Naive thymus-derived CD4-positive, alpha-beta T cell (primary cell): Measurements from ENCODE around the gene GIGYF2. TPM values are rescaled to one million over a fixed set of nuclear protein-coding genes. Genes with fewer than 3 reads are reported as not detected.

ENCODE experiments used
- ATAC-seq: fragments of 150-1000 bp; cut with Tn5 transposase; 2 replicates; pipeline ENCODE4 v1.10.0; 2021; ENCODE audit warnings: mild to moderate bottlenecking, moderate library complexity
- CTCF ChIA-PET: fragments of 350-600 bp; sonication (Branson Sonifier 250); formaldehyde crosslinking; loops from one replicate; lab custom pipeline; 2021; ENCODE audit warnings: antibody characterized with exemption; lab: Charles Lee
- POLR2A ChIA-PET: fragments of 350-600 bp; sonication (Branson Sonifier 250); formaldehyde crosslinking; loops from one replicate; lab custom pipeline; 2021; ENCODE audit warnings: antibody characterized with exemption, inconsistent platforms; lab: Charles Lee
- DNase-seq, 9 donors: peaks; one replicate each; pipeline versions ENCODE4 v3.0.0 to v3.0.0-alpha.2; 2020 to 2022; ENCODE audit warnings: mixed read lengths in 1 of 9
- H3K27ac ChIP-seq: one replicate; pipeline ENCODE4 v1.7.0; 2013; ENCODE audit warnings: mild to moderate bottlenecking, low read depth, low read length, moderate library complexity
- H3K27me3 ChIP-seq, 2 donors: one replicate each; pipeline ENCODE4 v1.7.0; 2013; ENCODE audit warnings: low read length in 2 of 2, mild to moderate bottlenecking in 2 of 2, moderate library complexity in 2 of 2; ENCODE audit not compliant: control insufficient read depth in 2 of 2, insufficient read depth in 2 of 2
- H3K36me3 ChIP-seq, 3 experiments: 1 replicate in 2 of 3; 2 replicates in 1 of 3; pipeline ENCODE4 v1.7.0; 2013; ENCODE audit warnings: low read length in 3 of 3, mild to moderate bottlenecking in 3 of 3, moderate library complexity in 1 of 3; ENCODE audit not compliant: insufficient read depth in 3 of 3, control insufficient read depth in 2 of 3
- H3K4me1 ChIP-seq, 2 donors: one replicate each; pipeline ENCODE4 v1.7.0; 2013; ENCODE audit warnings: low read length in 2 of 2, mild to moderate bottlenecking in 2 of 2, moderate library complexity in 1 of 2; ENCODE audit not compliant: control insufficient read depth in 2 of 2, insufficient read depth in 2 of 2
- H3K4me3 ChIP-seq: 2 replicates; pipeline ENCODE4 v1.7.0; 2013; ENCODE audit warnings: mild to moderate bottlenecking, low read length
- H3K9me3 ChIP-seq, 3 experiments: 1 replicate in 2 of 3; 2 replicates in 1 of 3; pipeline ENCODE4 v1.7.0; 2013; ENCODE audit warnings: low read length in 3 of 3; ENCODE audit not compliant: control insufficient read depth in 2 of 3
- H3K27ac Mint-ChIP-seq, 9 donors: one replicate each; pipeline ENCODE4 v1.8.0; 2020 to 2022; ENCODE audit warnings: mixed read lengths in 9 of 9, mild to moderate bottlenecking in 8 of 9, moderate library complexity in 5 of 9, inconsistent platforms in 2 of 9
- H3K27me3 Mint-ChIP-seq, 5 donors: one replicate each; pipeline ENCODE4 v1.8.0; 2021 to 2022; ENCODE audit warnings: mixed read lengths in 5 of 5, mild to moderate bottlenecking in 1 of 5
- H3K36me3 Mint-ChIP-seq, 5 donors: one replicate each; pipeline ENCODE4 v1.8.0; 2020 to 2022; ENCODE audit warnings: mixed read lengths in 5 of 5, mild to moderate bottlenecking in 3 of 5, inconsistent platforms in 1 of 5
- H3K4me1 Mint-ChIP-seq, 7 donors: one replicate each; pipeline ENCODE4 v1.8.0; 2020 to 2022; ENCODE audit warnings: mixed read lengths in 7 of 7, mild to moderate bottlenecking in 3 of 7, inconsistent platforms in 1 of 7
- H3K4me3 Mint-ChIP-seq, 10 donors: one replicate each; pipeline ENCODE4 v1.8.0; 2020 to 2022; ENCODE audit warnings: mild to moderate bottlenecking in 10 of 10, mixed read lengths in 10 of 10, moderate library complexity in 6 of 10, inconsistent platforms in 2 of 10
- H3K9me3 Mint-ChIP-seq, 11 donors: one replicate each; pipeline ENCODE4 v1.8.0; 2020 to 2022; ENCODE audit warnings: mixed read lengths in 11 of 11, mild to moderate bottlenecking in 4 of 11, inconsistent platforms in 1 of 11, moderate library complexity in 1 of 11
- intact Hi-C, 2 donors: fragments of 100-400 bp; cut with micrococcal nuclease; formaldehyde crosslinking; loops; one replicate each; pipeline ENCODE4 v1.15.1; 2023
- polyA plus RNA-seq, 2 donors: library from polyadenylated mRNA; unstranded; fragments of 300-500 nt; fragmentation: Illumina TruSeq; gene quantifications; one replicate each; pipeline ENCODE4 v1.2.3, GENCODE V29; 2021
- total RNA-seq, 6 experiments: library from RNA in 5 of 6; stranded (reverse) in 5 of 6; gene quantifications; 1 replicate in 5 of 6; 2 replicates in 1 of 6; pipeline ENCODE4 v1.2.3 and lab custom pipeline; 2021 to 2026

Gene GIGYF2
- total and polyA plus RNA-seq, 7 experiments from 2014 or later, result 25.3 to 82.8 (median 72.3) TPM

DNA sequence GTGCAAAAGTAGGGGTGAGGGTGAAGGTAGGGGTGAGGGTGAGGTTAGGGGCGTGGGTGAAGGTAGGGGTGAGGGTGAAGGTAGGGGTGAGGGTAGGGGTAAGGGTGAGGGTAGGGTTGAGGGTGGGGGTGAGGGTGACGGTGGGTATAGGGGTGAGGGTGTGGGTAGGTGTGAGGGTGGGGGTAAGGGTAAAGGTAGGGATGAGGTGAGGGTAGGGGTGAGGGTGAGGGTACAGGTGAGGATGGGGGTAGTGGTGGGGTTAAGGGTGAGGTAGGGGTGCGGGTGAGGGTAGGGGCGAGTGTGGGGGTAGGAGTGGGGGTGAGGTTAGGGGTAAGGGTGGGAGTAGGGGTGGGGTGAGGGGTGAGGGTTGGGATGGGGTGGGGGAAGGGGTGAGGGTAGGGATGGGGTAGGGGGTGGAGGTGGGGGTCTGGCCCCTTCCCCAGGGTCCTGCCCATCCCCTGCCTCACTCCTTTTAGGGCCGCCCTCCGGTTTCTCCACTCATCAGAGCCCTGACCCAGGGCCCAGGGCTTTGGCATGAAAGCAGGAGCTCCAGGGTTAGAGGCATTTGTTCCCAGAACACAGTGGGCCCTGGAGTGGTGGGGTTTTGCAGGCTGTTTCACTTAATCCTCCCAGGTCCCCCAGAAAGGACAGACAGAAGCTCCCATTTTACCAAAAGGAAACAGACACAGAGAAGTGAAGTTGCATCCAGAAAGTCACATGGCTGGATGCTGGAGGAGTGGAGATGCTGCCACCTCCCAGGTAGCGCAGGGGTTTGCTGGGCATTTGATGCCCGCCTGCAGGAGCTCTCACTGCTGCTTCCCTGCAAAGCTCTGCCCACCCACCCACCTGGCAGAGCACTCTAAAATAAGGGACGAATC is 199.8 kb downstream of the GIGYF2 start:
- H3K27me3 ChIP-seq, result no peaks in the 10 kb centered on the region
- H3K27me3 Mint-ChIP-seq, result peaks cover 0 to 11% (median 8%) of the 10 kb centered on the region in 5 donors
- no peak overlapping the region for H3K27ac Mint-ChIP-seq

DNA sequence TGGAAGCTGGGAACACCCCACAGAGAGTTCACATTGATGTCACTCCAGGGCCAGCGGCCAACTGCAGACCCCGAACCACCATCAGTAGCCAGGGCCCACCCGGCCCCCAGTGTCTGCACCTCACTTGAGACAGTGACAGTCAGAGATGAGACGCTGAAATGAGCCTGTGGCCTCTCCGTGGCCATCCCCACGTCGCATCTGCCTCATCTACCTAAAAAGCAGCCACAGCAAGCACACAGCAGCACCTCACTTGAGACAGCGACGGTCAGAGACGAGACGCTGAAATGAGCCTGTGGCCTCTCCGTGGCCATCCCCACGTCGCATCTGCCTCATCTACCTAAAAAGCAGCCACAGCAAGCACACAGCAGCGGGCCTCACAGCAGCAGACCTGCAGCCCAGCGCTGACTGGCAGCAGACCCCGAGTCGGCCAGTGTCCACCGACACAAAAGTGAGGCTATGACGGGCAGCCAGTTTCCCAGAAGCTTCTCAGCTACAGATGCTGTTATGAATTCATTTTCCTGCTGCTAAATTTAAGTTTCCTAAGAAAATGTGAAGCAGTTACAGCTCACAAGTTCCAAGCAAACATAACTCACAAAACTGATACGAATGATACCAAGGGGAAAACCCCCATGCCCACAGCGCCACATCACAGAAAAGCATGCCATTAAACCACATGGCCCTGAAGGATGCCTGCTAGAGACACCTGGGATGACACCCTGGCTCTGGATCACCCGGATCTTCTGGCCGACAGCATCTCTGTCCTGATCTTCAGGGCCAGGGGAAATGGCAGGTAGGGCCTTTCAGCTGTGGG is 200.7 kb downstream of the GIGYF2 start:
- ChIA-PET CTCF (no interaction called here), POLR2A (interaction anchor here (0.6 kb wide), 1 partner anchor 162 kb away, joined by 3 read pairs; the partner anchor contains the start of gene INPP5D)
- DNase-seq (peak in 1 of 9 donors; percentile 42), ATAC-seq (no peak)
- no peaks in the 10 kb centered on the region for H3K36me3 ChIP-seq
- no peaks in the 10 kb centered on the region for H3K9me3 ChIP-seq
- H3K4me3 ChIP-seq, result no peak overlapping the region
- no peaks in the 10 kb centered on the region for H3K4me1 ChIP-seq
- Mint-ChIP-seq H3K27ac (no peak overlapping the region), H3K4me3 (no peak overlapping the region), H3K36me3 (no peaks in the 10 kb centered on the region), H3K9me3 (no peaks in the 10 kb centered on the region), H3K4me1 (peaks cover 0 to 1% (median 0%) of the 10 kb centered on the region in 7 donors), H3K27me3 (peaks cover 0 to 5% (median 0%) of the 10 kb centered on the region in 5 donors)
- H3K27me3 ChIP-seq, result no peaks in the 10 kb centered on the region
- no peak overlapping the region for H3K27ac ChIP-seq
- intact Hi-C loops, result no loop called here

More for the DNA sequence above, 199.8 kb downstream of the GIGYF2 start:
- Histone ChIP-seq H3K27ac (no peak overlapping the region), H3K36me3 (no peaks in the 10 kb centered on the region), H3K9me3 (no peaks in the 10 kb centered on the region), H3K4me3 (no peak overlapping the region), H3K4me1 (no peaks in the 10 kb centered on the region)
- Mint-ChIP-seq H3K4me3 (no peak overlapping the region), H3K4me1 (peaks cover 0 to 1% (median 0%) of the 10 kb centered on the region in 7 donors), H3K36me3 (no peaks in the 10 kb centered on the region), H3K9me3 (no peaks in the 10 kb centered on the region)
- CTCF ChIA-PET, result no interaction called here
- ATAC-seq, result peak; percentile 39
- no peak for DNase-seq
- POLR2A ChIA-PET, result interaction anchor here (0.6 kb wide), 1 partner anchor 163 kb away, joined by 3 read pairs; the partner anchor contains the start of gene INPP5D
- intact Hi-C loops, result no loop called here

DNA sequence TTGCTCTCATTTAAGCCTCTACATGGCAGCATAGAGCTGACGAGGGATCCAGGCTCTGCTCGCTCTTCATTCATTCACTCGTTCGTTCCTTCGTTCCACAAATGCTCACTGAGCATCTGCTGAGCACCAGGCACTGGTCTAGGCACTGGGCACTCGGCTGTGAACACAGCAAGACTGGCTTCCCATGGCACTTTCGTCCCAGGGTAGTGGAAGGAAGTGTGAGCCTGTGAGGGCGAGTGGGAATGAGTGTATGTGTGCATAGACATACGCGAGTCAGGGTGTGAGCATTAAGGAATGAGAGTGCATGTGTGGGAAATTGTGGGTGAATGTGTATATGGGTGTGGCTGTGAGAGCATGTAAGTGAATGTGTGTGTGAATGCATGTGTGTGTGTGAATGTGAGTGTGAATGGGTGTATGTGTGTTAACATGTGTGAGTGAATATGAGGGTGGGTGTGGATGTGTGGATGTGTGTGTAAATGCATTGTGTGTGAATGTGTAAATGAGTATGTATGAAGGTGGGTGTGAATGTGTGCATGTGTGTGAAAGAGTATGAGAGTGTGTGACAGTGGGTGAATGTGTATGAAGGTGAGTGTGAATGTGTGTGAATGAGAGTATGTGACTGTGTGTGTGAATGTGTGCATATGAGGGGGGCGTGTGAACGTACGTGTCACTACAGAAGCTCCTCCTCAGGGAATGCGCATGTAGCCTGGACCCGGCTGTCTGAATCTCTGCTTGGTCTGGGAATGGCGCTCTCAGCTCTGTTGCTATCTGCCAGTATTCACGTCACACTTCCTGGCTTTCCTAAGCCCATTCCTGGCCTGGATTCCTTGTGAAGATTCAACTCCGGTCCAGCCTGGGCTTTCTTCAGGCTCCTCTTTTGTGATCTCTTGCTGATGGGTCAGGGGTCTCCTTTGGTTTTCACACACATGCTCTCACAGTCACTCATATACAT is 201.7 kb downstream of the GIGYF2 start:
- no peak overlapping the region for H3K4me3 ChIP-seq
- Mint-ChIP-seq H3K4me3 (no peak overlapping the region), H3K36me3 (no peaks in the 10 kb centered on the region), H3K4me1 (peaks cover 0 to 1% (median 0%) of the 10 kb centered on the region in 7 donors), H3K27ac (no peak overlapping the region), H3K9me3 (no peaks in the 10 kb centered on the region), H3K27me3 (no peaks in the 10 kb centered on the region)
- H3K9me3 ChIP-seq, result no peaks in the 10 kb centered on the region
- CTCF ChIA-PET, result no interaction called here
- no peak for ATAC-seq
- POLR2A ChIA-PET, result no interaction called here
- intact Hi-C loops, result no loop called here
- H3K4me1 ChIP-seq, result no peaks in the 10 kb centered on the region
- no peaks in the 10 kb centered on the region for H3K27me3 ChIP-seq
- H3K36me3 ChIP-seq, result no peaks in the 10 kb centered on the region
- no peak overlapping the region for H3K27ac ChIP-seq
- DNase-seq, result no peak

GRCh38 chr2:232900811-232901735 is 203.9 kb downstream of the GIGYF2 start:
- no peaks in the 10 kb centered on the region for H3K9me3 Mint-ChIP-seq
- ATAC-seq (no peak), DNase-seq (no peak)
- no peak overlapping the region for H3K4me3 Mint-ChIP-seq
- no peak overlapping the region for H3K27ac Mint-ChIP-seq
- ChIA-PET CTCF (no interaction called here), POLR2A (no interaction called here)
- Histone ChIP-seq H3K36me3 (no peaks in the 10 kb centered on the region), H3K27me3 (no peaks in the 10 kb centered on the region), H3K27ac (no peak overlapping the region), H3K4me3 (no peak overlapping the region), H3K9me3 (no peaks in the 10 kb centered on the region), H3K4me1 (no peaks in the 10 kb centered on the region)
- H3K36me3 Mint-ChIP-seq, result no peaks in the 10 kb centered on the region
- peaks cover 0 to under 1% (median 0%) of the 10 kb centered on the region in 7 donors for H3K4me1 Mint-ChIP-seq
- intact Hi-C loops, result no loop called here
- no peaks in the 10 kb centered on the region for H3K27me3 Mint-ChIP-seq

- ChIA-PET CTCF (no interaction called here), POLR2A (no interaction called here)
- Mint-ChIP-seq H3K4me3 (no peak overlapping the region), H3K4me1 (no peaks in the 10 kb centered on the region), H3K9me3 (no peaks in the 10 kb centered on the region), H3K27me3 (no peaks in the 10 kb centered on the region), H3K27ac (no peak overlapping the region), H3K36me3 (no peaks in the 10 kb centered on the region)
- no peak overlapping the region for H3K27ac ChIP-seq
- intact Hi-C loops, result no loop called here
- no peaks in the 10 kb centered on the region for H3K4me1 ChIP-seq
- no peak overlapping the region for H3K4me3 ChIP-seq
- DNase-seq (no peak), ATAC-seq (peak; percentile 52)
- H3K36me3 ChIP-seq, result no peaks in the 10 kb centered on the region
- H3K27me3 ChIP-seq, result no peaks in the 10 kb centered on the region
- no peaks in the 10 kb centered on the region for H3K9me3 ChIP-seq
These were observed 204.8 kb downstream of the GIGYF2 start for GRCh38 chr2:232901736-232902578.
